H1 (cell line): ENCODE data around the gene IGSF9. TPM values are rescaled to one million over a fixed set of nuclear protein-coding genes. Genes with fewer than 3 reads are reported as not detected.

Experiments used
- CTCF ChIA-PET: fragments of 300-600 bp; sonication (Branson Sonifier 250); formaldehyde crosslinking; loops from one replicate; lab custom pipeline; 2021; ENCODE audit not compliant: partially characterized antibody; lab: Charles Lee
- POLR2A ChIA-PET: fragments of 300-600 bp; sonication (Branson Sonifier 250); formaldehyde crosslinking; loops from one replicate; lab custom pipeline; 2021; ENCODE audit warnings: inconsistent platforms; ENCODE audit not compliant: partially characterized antibody; lab: Charles Lee
- DNase-seq, 2 experiments: peaks; one replicate each; pipeline versions ENCODE4 v3.0.0 to v3.0.0-alpha.2; 2010 to 2022; ENCODE audit warnings: low spot score in 2 of 2, low read depth in 1 of 2, mixed read lengths in 1 of 2
- FAIRE-seq: peaks from 2 replicates; lab custom pipeline; 2011; peaks lifted over from hg19 to GRCh38; lab: Jason Lieb, UNC
- H2AFZ ChIP-seq: 2 replicates; pipeline ENCODE4 v1.8.1; 2012; ENCODE audit warnings: low read length, inconsistent platforms
- H2AK5ac ChIP-seq: 2 replicates; pipeline ENCODE4 v1.6.1; 2013; ENCODE audit warnings: low read depth, low read length
- H2BK120ac ChIP-seq: replicated peaks from 2 replicates; pipeline ENCODE3; 2013; ENCODE audit warnings: low read depth, low read length, inconsistent platforms
- H2BK12ac ChIP-seq: 2 replicates; pipeline ENCODE4 v1.6.1; 2013; ENCODE audit warnings: low read depth, low read length
- H2BK15ac ChIP-seq: 2 replicates; pipeline ENCODE4 v1.6.1; 2013; ENCODE audit warnings: low read length
- H2BK20ac ChIP-seq: 2 replicates; pipeline ENCODE4 v1.6.1; 2013; ENCODE audit warnings: low read length
- H2BK5ac ChIP-seq: 2 replicates; pipeline ENCODE4 v1.6.1; 2013; ENCODE audit warnings: low read depth, low read length
- H3K14ac ChIP-seq: 2 replicates; pipeline ENCODE4 v1.6.1; 2013; ENCODE audit warnings: inconsistent platforms; ENCODE audit not compliant: insufficient read length
- H3K18ac ChIP-seq: 2 replicates; pipeline ENCODE4 v1.6.1; 2013; ENCODE audit warnings: low read length; ENCODE audit errors: extremely low read depth
- H3K23ac ChIP-seq: 2 replicates; pipeline ENCODE4 v1.6.1; 2013; ENCODE audit warnings: inconsistent platforms; ENCODE audit not compliant: insufficient read length
- H3K23me2 ChIP-seq: 2 replicates; pipeline ENCODE4 v1.6.1; 2013; ENCODE audit warnings: low read depth, low read length
- H3K27ac ChIP-seq: 2 replicates; pipeline ENCODE4 v1.6.1; 2011; ENCODE audit warnings: low read depth, low read length, inconsistent platforms
- H3K27me3 ChIP-seq, 4 experiments: replicated peaks in 1 of 4; 1 replicate in 1 of 4; 2 replicates in 3 of 4; pipeline versions ENCODE4 v1.6.1 to v1.8.1; 2011 to 2013; ENCODE audit warnings: low read length in 3 of 4, mild to moderate bottlenecking in 3 of 4, inconsistent platforms in 2 of 4, mixed read lengths in 2 of 4, moderate library complexity in 1 of 4; ENCODE audit not compliant: control insufficient read depth in 3 of 4, insufficient read depth in 3 of 4; ENCODE audit errors: extremely low read depth in 1 of 4
- H3K36me3 ChIP-seq, 4 experiments: 2 replicates each; pipeline versions ENCODE4 v1.6.1 to v1.8.1; 2011 to 2013; ENCODE audit warnings: mild to moderate bottlenecking in 4 of 4, low read length in 3 of 4, moderate library complexity in 2 of 4, control low read depth in 1 of 4, inconsistent platforms in 1 of 4; ENCODE audit not compliant: insufficient read depth in 4 of 4, control insufficient read depth in 2 of 4
- H3K4ac ChIP-seq: replicated peaks from 2 replicates; pipeline ENCODE3; 2013; ENCODE audit warnings: low read length, low read depth, mixed read lengths, inconsistent platforms; ENCODE audit not compliant: insufficient read length
- H3K4me1 ChIP-seq, 4 experiments: replicated peaks in 1 of 4; 1 replicate in 1 of 4; 2 replicates in 3 of 4; pipeline versions ENCODE4 v1.6.1 to v1.8.1; 2011 to 2013; ENCODE audit warnings: low read length in 3 of 4, inconsistent platforms in 2 of 4, mixed read lengths in 1 of 4; ENCODE audit not compliant: insufficient read depth in 4 of 4, control insufficient read depth in 3 of 4
- H3K4me2 ChIP-seq, 2 experiments: 2 replicates each; pipeline versions ENCODE4 v1.6.1 to v1.8.1; 2011 to 2013; ENCODE audit warnings: low read depth in 2 of 2, low read length in 2 of 2, control low read depth in 1 of 2, inconsistent platforms in 1 of 2, mild to moderate bottlenecking in 1 of 2; ENCODE audit not compliant: insufficient read depth in 1 of 2
- H3K4me3 ChIP-seq, 4 experiments: fragments of 200-600, 300-600 bp in 1 of 4; sonication (generic), shearing (Covaris generic), sonication (Bioruptor Twin) in 1 of 4; 2 replicates each; pipeline versions ENCODE4 v1.5.1 to v1.8.1; 2011 to 2016; ENCODE audit warnings: low read length in 4 of 4, low read depth in 3 of 4, control low read depth in 2 of 4, inconsistent platforms in 2 of 4, mild to moderate bottlenecking in 2 of 4, mixed read lengths in 1 of 4, moderate library complexity in 1 of 4; ENCODE audit not compliant: insufficient read depth in 2 of 4; ENCODE audit errors: extremely low read depth in 1 of 4
- H3K56ac ChIP-seq: replicated peaks from 2 replicates; pipeline ENCODE3; 2013; ENCODE audit warnings: low read depth, mild to moderate bottlenecking, mixed read lengths, low read length, inconsistent platforms; ENCODE audit not compliant: insufficient read length
- H3K79me1 ChIP-seq: 2 replicates; pipeline ENCODE4 v1.6.1; 2013; ENCODE audit warnings: low read depth, low read length, control low read depth
- H3K79me2 ChIP-seq, 2 experiments: 2 replicates each; pipeline versions ENCODE4 v1.6.1 to v1.8.1; 2012 to 2013; ENCODE audit warnings: low read length in 2 of 2, mild to moderate bottlenecking in 2 of 2, inconsistent platforms in 1 of 2; ENCODE audit not compliant: insufficient read depth in 2 of 2, control insufficient read depth in 1 of 2
- H3K9ac ChIP-seq, 4 experiments: replicated peaks in 1 of 4; 1 replicate in 1 of 4; 2 replicates in 3 of 4; pipeline versions ENCODE4 v1.6.1 to v1.8.1; 2011 to 2013; ENCODE audit warnings: low read depth in 3 of 4, low read length in 3 of 4, control low read depth in 2 of 4, mild to moderate bottlenecking in 2 of 4, moderate library complexity in 2 of 4, inconsistent platforms in 1 of 4; ENCODE audit errors: extremely low read depth in 1 of 4
- H3K9me3 ChIP-seq, 2 experiments: 2 replicates each; pipeline versions ENCODE4 v1.6.1 to v1.8.1; 2012 to 2013; ENCODE audit warnings: mild to moderate bottlenecking in 2 of 2, moderate library complexity in 2 of 2, control low read depth in 1 of 2, inconsistent platforms in 1 of 2, low read depth in 1 of 2, low read length in 1 of 2, mixed read lengths in 1 of 2; ENCODE audit not compliant: insufficient read depth in 2 of 2
- H4K20me1 ChIP-seq, 2 experiments: replicated peaks in 1 of 2; 2 replicates each; pipeline versions ENCODE3 to v1.8.1; 2011 to 2013; ENCODE audit warnings: inconsistent platforms in 2 of 2, low read length in 2 of 2, mild to moderate bottlenecking in 1 of 2; ENCODE audit not compliant: insufficient read depth in 2 of 2, control insufficient read depth in 1 of 2
- H4K5ac ChIP-seq: 2 replicates; pipeline ENCODE4 v1.6.1; 2013; ENCODE audit warnings: low read length, low read depth, mixed read lengths, inconsistent platforms; ENCODE audit not compliant: insufficient read length
- H4K8ac ChIP-seq: 2 replicates; pipeline ENCODE4 v1.8.0; 2013; ENCODE audit warnings: mild to moderate bottlenecking, moderate library complexity, low read length, inconsistent platforms; ENCODE audit not compliant: insufficient read depth; ENCODE audit errors: extremely low read depth
- H4K91ac ChIP-seq: replicated peaks from 2 replicates; pipeline ENCODE3; 2013; ENCODE audit warnings: low read length, mixed read lengths, inconsistent platforms; ENCODE audit not compliant: insufficient read length
- BACH1 ChIP-seq: IDR thresholded peaks from 2 replicates; pipeline ENCODE4 v1.6.1; 2012; ENCODE audit warnings: low read length, improper control_type of control experiment
- BCL11A ChIP-seq, 2 experiments: IDR thresholded peaks; one replicate each; pipeline ENCODE4 v1.6.1; 2011; ENCODE audit warnings: low read depth in 2 of 2, low read length in 2 of 2, mild to moderate bottlenecking in 2 of 2
- FOSL1 ChIP-seq: IDR thresholded peaks from 2 replicates; pipeline ENCODE4 v1.6.1; 2011; ENCODE audit warnings: mild to moderate bottlenecking, low read depth, low read length, moderate library complexity; ENCODE audit not compliant: insufficient read depth
- JUN ChIP-seq: IDR thresholded peaks from 2 replicates; pipeline ENCODE4 v1.6.1; 2011; ENCODE audit warnings: low read depth, mild to moderate bottlenecking, improper control_type of control experiment, low read length
- KDM5A ChIP-seq: fragments of 200-600 bp; IDR thresholded peaks from 2 replicates; pipeline ENCODE4 v1.7.1; 2012; ENCODE audit warnings: mild to moderate bottlenecking, low read length, inconsistent platforms, mixed read lengths
- RAD21 ChIP-seq, 2 experiments: IDR thresholded peaks in 1 of 2; conservative IDR thresholded peaks in 1 of 2; 2 replicates each; pipeline ENCODE4 v1.6.1; 2011; ENCODE audit warnings: low read depth in 2 of 2, low read length in 2 of 2, improper control_type of control experiment in 1 of 2, inconsistent platforms in 1 of 2, mild to moderate bottlenecking in 1 of 2, moderate library complexity in 1 of 2
- RXRA ChIP-seq: IDR thresholded peaks from 2 replicates; pipeline ENCODE4 v1.6.1; 2011; ENCODE audit warnings: low read depth, mild to moderate bottlenecking, low read length, moderate library complexity; ENCODE audit not compliant: insufficient read depth
- SAP30 ChIP-seq: fragments of 300-600 bp; sonication (generic); IDR thresholded peaks from 2 replicates; pipeline ENCODE4 v1.7.1; 2012; ENCODE audit warnings: low read length, moderate library complexity, mild to moderate bottlenecking, inconsistent platforms; ENCODE audit not compliant: insufficient read depth, insufficient replicate concordance
- SIN3A ChIP-seq, 2 experiments: IDR thresholded peaks in 1 of 2; conservative IDR thresholded peaks in 1 of 2; 2 replicates each; pipeline ENCODE4 v1.6.1; 2011 to 2012; ENCODE audit warnings: low read length in 2 of 2, improper control_type of control experiment in 1 of 2, low read depth in 1 of 2, mild to moderate bottlenecking in 1 of 2
- SP4 ChIP-seq: IDR thresholded peaks from 2 replicates; pipeline ENCODE4 v1.6.1; 2012; ENCODE audit warnings: low read length, inconsistent platforms
- SUZ12 ChIP-seq: fragments of 200-600 bp; sonication (generic); IDR thresholded peaks from 2 replicates; pipeline ENCODE4 v1.6.1; 2012; ENCODE audit warnings: mild to moderate bottlenecking, inconsistent platforms, low read length, moderate library complexity, mixed read lengths
- TAF7 ChIP-seq: optimal IDR thresholded peaks from 2 replicates; pipeline ENCODE3; 2011; ENCODE audit warnings: low read depth, mild to moderate bottlenecking, inconsistent platforms, low read length, moderate library complexity, borderline replicate concordance
- WGBS, 2 experiments: shearing (Covaris generic) in 1 of 2; methylation state at CpG; one replicate each; pipeline versions ENCODE4 v1.1.6 to v1.1.7; 2013 to 2015; ENCODE audit warnings: low lambda C conversion rate in 2 of 2, mixed read lengths in 2 of 2, inconsistent platforms in 1 of 2, low coverage in 1 of 2, missing lambda C conversion rate in 1 of 2; ENCODE audit not compliant: insufficient replicate concordance in 2 of 2, insufficient coverage in 1 of 2, insufficient read length in 1 of 2; ENCODE audit errors: extremely low coverage in 1 of 2, missing lambda C conversion rate in 1 of 2; 5-methylcytosine and 5-hydroxymethylcytosine counted together
- polyA plus RNA-seq, 7 experiments: library from polyadenylated mRNA; depleted of rRNA in 3 of 7; stranded (reverse) in 5 of 7; unstranded in 2 of 7; fragments of >200 nt in 5 of 7; fragments of 200-250 nt in 2 of 7; gene quantifications; 1 replicate in 5 of 7; 2 replicates in 1 of 7; 4 replicates in 1 of 7; pipeline versions ENCODE4 v1.2.1 to v1.2.3, GENCODE V29; 2011 to 2013; ENCODE audit warnings: missing spikeins in 2 of 7, mixed read lengths in 2 of 7
- total RNA-seq: library from RNA; stranded (reverse); fragmentation: NEBNext Ultra II Directional; extraction: Animal tissue kit (Norgen Biotek cat#: 25700); gene quantifications from 2 replicates; pipeline ENCODE4 v1.2.1, GENCODE V29; 2021

Gene IGSF9
- total and polyA plus RNA-seq, 2 of the 8 experiments (the other 6 are each of a cell fraction or from before 2014, with no cell fraction given): 10.9 to 28.1 TPM

GRCh38 chr1:159933347-159933746, 12.1 kb downstream of the IGSF9 start:
- Histone ChIP-seq H2BK5ac (no peak overlapping the region), H3K14ac (no peak overlapping the region), H2AK5ac (no peak overlapping the region), H3K79me2 (no peaks in the 10 kb centered on the region), H2BK120ac (no peak overlapping the region), H3K9ac (no peak overlapping the region), H3K27me3 (no peaks in the 10 kb centered on the region), H2BK15ac (no peak overlapping the region), H3K23me2 (no peaks in the 10 kb centered on the region; the same call in 1 of the 2 replicates), H3K23ac (no peak overlapping the region), H2AFZ (no peak overlapping the region), H4K8ac (no peak overlapping the region), H3K56ac (no peak overlapping the region), H3K9me3 (no peaks in the 10 kb centered on the region), H2BK12ac (no peak overlapping the region), H3K36me3 (peaks cover 3 to 32% (median 17%) of the 10 kb centered on the region in 4 experiments; a peak in 6 of 8 replicates), H4K5ac (no peak overlapping the region), H4K20me1 (peaks cover 0 to 3% of the 10 kb centered on the region in 2 experiments), H3K79me1 (no peaks in the 10 kb centered on the region), H3K27ac (no peak overlapping the region), H3K4ac (peak overlapping the region; percentile 32), H4K91ac (no peak overlapping the region), H2BK20ac (no peak overlapping the region), H3K4me1 (peaks cover 0 to 10% (median 7%) of the 10 kb centered on the region in 4 experiments; a peak in 6 of 7 replicates), H3K4me2 (no peak overlapping the region), H3K18ac (no peak overlapping the region), H3K4me3 (no peak overlapping the region)
- 98% methylated on average over 4 of the region's 4 CpGs; no CpG with 5 or more reads in 1 of the 2 experiments for WGBS, 2 experiments
- TF ChIP-seq FOSL1 (no peak), SUZ12 (no peak), RXRA (no peak), SAP30 (no peak), RAD21 (IDR thresholded peaks at IDR 0.05 in 1 of 2, conservative IDR thresholded peaks at IDR 0.05 in 1 of 2; ENCODE audit: low read depth in 2 of 2, low read length in 2 of 2) (no peak), BCL11A (IDR thresholded peaks at IDR 0.05; ENCODE audit: low read depth in 2 of 2, low read length in 2 of 2) (no peak), BACH1 (no peak), SP4 (no peak), KDM5A (no peak), JUN (no peak), TAF7 (no peak), SIN3A (conservative IDR thresholded peaks at IDR 0.05 in 1 of 2, IDR thresholded peaks at IDR 0.05 in 1 of 2; ENCODE audit: low read depth in 1 of 2, low read length in 2 of 2) (no peak)
- ChIA-PET CTCF (interaction anchor here (0.7 to 35.5 kb wide), 14 partner anchors 7 to 168 kb away, joined by 3 to 696 read pairs (median 5); partner anchors contain the start of genes IGSF9, SLAMF9 and TAGLN2), POLR2A (interaction anchor here (0.9 to 4.6 kb wide), 3 partner anchors 12 to 16 kb away, joined by 3 to 19 read pairs (median 15); partner anchors contain the start of gene IGSF9)
- DNase-seq (no peak), FAIRE-seq (no peak)
